ENCODE results near the gene ATP6V0C. TPM values are rescaled to one million over a fixed set of nuclear protein-coding genes. Genes with fewer than 3 reads are reported as not detected.
"Not testable (repeated sequence)": the region's sequence is repeated elsewhere in the genome, so short reads cannot be mapped to it uniquely, and the experiment has no call there.

Gene ATP6V0C
- polyA plus RNA-seq, 4 donors: 74.5 to 298 (median 143) TPM

DNA sequence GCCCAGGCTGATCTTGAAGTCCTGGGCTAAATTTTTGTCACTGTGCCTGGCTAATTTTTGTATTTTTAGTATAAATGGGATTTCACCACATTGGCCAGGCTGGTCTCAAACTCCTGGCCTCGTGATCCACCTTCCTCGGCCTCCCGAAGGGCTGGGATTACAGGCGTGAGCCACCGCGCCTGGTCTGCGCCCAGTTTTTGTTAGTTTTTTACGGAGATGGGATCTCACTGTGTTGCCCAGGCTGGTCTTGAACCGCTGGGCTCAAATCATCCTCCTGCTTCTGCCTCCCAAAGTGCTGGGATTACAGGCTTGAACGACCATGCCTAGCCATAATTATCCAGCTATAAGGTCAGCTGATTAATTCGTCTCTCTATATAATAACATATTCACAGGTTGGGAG is 20.2 kb downstream of the ATP6V0C start:
- Histone ChIP-seq H3K4me3 (ENCODE audit: low read depth in 1 of 3, low read length in 3 of 3) (no peak overlapping the region), H3K27ac (ENCODE audit: low read depth in 1 of 3, low read length in 2 of 3) (no peak overlapping the region), H3K27me3 (ENCODE audit: control insufficient read depth in 3 of 3, insufficient read depth in 3 of 3, low read length in 3 of 3) (no peaks in the 10 kb centered on the region), H3K36me3 (ENCODE audit: control insufficient read depth in 3 of 3, insufficient read depth in 2 of 3, low read depth in 1 of 3, low read length in 3 of 3) (peaks cover 0 to 23% (median 5%) of the 10 kb centered on the region in 3 donors), H3K4me1 (ENCODE audit: control insufficient read depth in 3 of 3, insufficient read depth in 2 of 3, low read depth in 1 of 3, low read length in 2 of 3) (peaks cover 0 to 17% (median 5%) of the 10 kb centered on the region in 3 donors), H3K9me3 (ENCODE audit: control insufficient read depth in 2 of 2, insufficient read depth in 1 of 2, low read depth in 1 of 2, low read length in 1 of 2) (no peaks in the 10 kb centered on the region)
- FAIRE-seq: no peak
- 86 to 89% (median 89%) methylated on average over 11 of the region's 11 CpGs for WGBS, 3 donors
- DNase-seq: no peak

- H3K4me1 ChIP-seq (ENCODE audit: control insufficient read depth in 3 of 3, insufficient read depth in 2 of 3, low read depth in 1 of 3, low read length in 2 of 3): peaks cover 2 to 20% (median 5%) of the 10 kb centered on the region in 3 donors
- FAIRE-seq; H3K4me3 ChIP-seq (ENCODE audit: low read depth in 1 of 3, low read length in 3 of 3); H3K9me3 ChIP-seq (ENCODE audit: control insufficient read depth in 2 of 2, insufficient read depth in 1 of 2, low read depth in 1 of 2, low read length in 1 of 2); DNase-seq; H3K27me3 ChIP-seq (ENCODE audit: control insufficient read depth in 3 of 3, insufficient read depth in 3 of 3, low read length in 3 of 3); H3K27ac ChIP-seq (ENCODE audit: low read depth in 1 of 3, low read length in 2 of 3): not testable (repeated sequence)
- WGBS, 3 donors: 89 to 94% (median 92%) methylated on average over 5 of the region's 5 CpGs
- peaks cover 0 to 21% (median 4%) of the 10 kb centered on the region in 3 donors for H3K36me3 ChIP-seq (ENCODE audit: control insufficient read depth in 3 of 3, insufficient read depth in 2 of 3, low read depth in 1 of 3, low read length in 3 of 3)
Observed at GRCh38 chr16:2534335-2534734, 20.6 kb downstream of the ATP6V0C start.

DNA sequence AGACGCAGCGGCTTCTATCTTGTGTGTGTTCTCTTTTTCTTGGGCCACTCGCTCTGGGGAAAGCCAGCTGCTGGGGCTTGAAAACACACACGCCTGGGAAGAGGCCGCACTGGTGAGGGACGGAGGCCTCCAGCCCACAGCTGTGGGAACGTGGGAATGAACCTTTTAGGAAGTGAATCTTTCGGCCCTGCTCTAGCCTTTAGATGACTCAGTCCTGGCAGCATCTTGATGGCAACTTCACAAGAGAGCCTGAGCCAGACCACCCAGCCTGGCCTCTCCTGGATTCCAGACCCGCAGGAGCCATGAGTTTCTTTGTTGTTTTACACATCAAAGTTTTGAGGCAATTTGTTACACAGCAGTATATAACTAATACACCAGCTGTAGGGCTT is 21.9 kb downstream of the ATP6V0C start:
- Histone ChIP-seq H3K9me3 (ENCODE audit: control insufficient read depth in 2 of 2, insufficient read depth in 1 of 2, low read depth in 1 of 2, low read length in 1 of 2) (no peaks in the 10 kb centered on the region), H3K36me3 (ENCODE audit: control insufficient read depth in 3 of 3, insufficient read depth in 2 of 3, low read depth in 1 of 3, low read length in 3 of 3) (peaks cover 0 to 18% (median 0%) of the 10 kb centered on the region in 3 donors), H3K4me1 (ENCODE audit: control insufficient read depth in 3 of 3, insufficient read depth in 2 of 3, low read depth in 1 of 3, low read length in 2 of 3) (peaks cover 4 to 26% (median 5%) of the 10 kb centered on the region in 3 donors), H3K4me3 (ENCODE audit: low read depth in 1 of 3, low read length in 3 of 3) (no peak overlapping the region), H3K27ac (ENCODE audit: low read depth in 1 of 3, low read length in 2 of 3) (peak overlapping the region in 1 of 3 donors; percentile 43), H3K27me3 (ENCODE audit: control insufficient read depth in 3 of 3, insufficient read depth in 3 of 3, low read length in 3 of 3) (no peaks in the 10 kb centered on the region)
- FAIRE-seq (no peak), DNase-seq (no peak)
- WGBS, 3 donors: 74 to 87% (median 87%) methylated on average over 9 of the region's 9 CpGs

GRCh38 chr16:2537451-2538379 is 24.0 kb downstream of the ATP6V0C start, which contains the start of gene PDPK1:
Gene PDPK1, plus strand, starts transcription at chr16:2538021. Its CDS starts 92 bp downstream, at chr16:2538113.
- no peaks in the 10 kb centered on the region for H3K9me3 ChIP-seq (ENCODE audit: control insufficient read depth in 2 of 2, insufficient read depth in 1 of 2, low read depth in 1 of 2, low read length in 1 of 2)
- peak within 1 kb of the TSS; percentile 75 to 97 (median 90) for H3K27ac ChIP-seq (ENCODE audit: low read depth in 1 of 3, low read length in 2 of 3)
- peaks cover 0 to 20% (median 0%) of the 10 kb centered on the region in 3 donors for H3K36me3 ChIP-seq (ENCODE audit: control insufficient read depth in 3 of 3, insufficient read depth in 2 of 3, low read depth in 1 of 3, low read length in 3 of 3)
- no peak for FAIRE-seq
- WGBS, 3 donors: 0 to 1% (median 0%) methylated on average over 21 to 126 of the region's 126 CpGs
- peak within 1 kb of the TSS; percentile 76 to 90 (median 82) for H3K4me3 ChIP-seq (ENCODE audit: low read depth in 1 of 3, low read length in 3 of 3)
- peaks cover 0 to 23% (median 4%) of the 10 kb centered on the region in 3 donors for H3K4me1 ChIP-seq (ENCODE audit: control insufficient read depth in 3 of 3, insufficient read depth in 2 of 3, low read depth in 1 of 3, low read length in 2 of 3)
- no peaks in the 10 kb centered on the region for H3K27me3 ChIP-seq (ENCODE audit: control insufficient read depth in 3 of 3, insufficient read depth in 3 of 3, low read length in 3 of 3)
- peak; percentile 95 to 97 for DNase-seq

DNA sequence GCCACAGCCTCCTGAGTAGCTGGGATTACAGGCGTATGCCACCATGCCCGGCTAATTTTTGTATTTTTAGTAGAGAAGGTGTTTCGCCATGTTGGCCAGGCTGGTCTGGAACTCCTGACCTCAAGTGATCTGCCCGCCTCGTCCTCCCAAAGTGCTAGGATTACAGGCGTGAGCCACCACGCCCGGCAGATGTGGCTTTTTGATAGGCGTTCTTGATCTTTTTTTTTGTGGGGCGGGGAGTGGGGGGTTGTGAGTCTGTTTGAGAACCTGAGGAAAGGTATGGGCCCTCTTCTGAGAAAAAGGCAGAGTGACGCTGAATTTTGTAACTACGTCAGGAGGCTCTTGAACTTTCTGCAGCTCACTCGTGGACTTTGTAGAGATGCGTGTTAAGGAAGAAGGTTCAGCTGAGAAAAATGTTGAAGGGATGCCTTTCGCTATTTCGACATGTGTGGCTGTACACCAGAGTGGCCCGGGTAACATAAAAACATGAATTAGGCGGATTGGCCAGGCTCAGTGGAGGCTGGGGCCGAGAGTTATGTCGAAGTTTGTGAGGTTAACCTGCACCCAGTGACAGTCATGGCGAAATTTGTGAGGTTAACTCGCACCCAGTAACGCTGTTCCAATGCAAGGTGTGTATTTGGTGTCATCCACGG is 25.6 kb downstream of the ATP6V0C start:
- Histone ChIP-seq H3K4me1 (ENCODE audit: control insufficient read depth in 3 of 3, insufficient read depth in 2 of 3, low read depth in 1 of 3, low read length in 2 of 3) (peaks cover 0 to 18% (median 4%) of the 10 kb centered on the region in 3 donors), H3K27ac (ENCODE audit: low read depth in 1 of 3, low read length in 2 of 3) (peak overlapping the region in 1 of 3 donors; percentile 27), H3K36me3 (ENCODE audit: control insufficient read depth in 3 of 3, insufficient read depth in 2 of 3, low read depth in 1 of 3, low read length in 3 of 3) (peaks cover 0 to 20% (median 2%) of the 10 kb centered on the region in 3 donors), H3K4me3 (ENCODE audit: low read depth in 1 of 3, low read length in 3 of 3) (peak overlapping the region in 2 of 3 donors; percentile 27 to 28)
- WGBS, 3 donors: 62 to 79% (median 69%) methylated on average over 24 of the region's 24 CpGs
- H3K9me3 ChIP-seq (ENCODE audit: control insufficient read depth in 2 of 2, insufficient read depth in 1 of 2, low read depth in 1 of 2, low read length in 1 of 2); FAIRE-seq; H3K27me3 ChIP-seq (ENCODE audit: control insufficient read depth in 3 of 3, insufficient read depth in 3 of 3, low read length in 3 of 3); DNase-seq: not testable (repeated sequence)

GRCh38 chr16:2539845-2540458 is 26.2 kb downstream of the ATP6V0C start:
- H3K27me3 ChIP-seq (ENCODE audit: control insufficient read depth in 3 of 3, insufficient read depth in 3 of 3, low read length in 3 of 3); FAIRE-seq; H3K27ac ChIP-seq (ENCODE audit: low read depth in 1 of 3, low read length in 2 of 3); H3K9me3 ChIP-seq (ENCODE audit: control insufficient read depth in 2 of 2, insufficient read depth in 1 of 2, low read depth in 1 of 2, low read length in 1 of 2); H3K4me3 ChIP-seq (ENCODE audit: low read depth in 1 of 3, low read length in 3 of 3); DNase-seq: not testable (repeated sequence)
- peaks cover 0 to 21% (median 2%) of the 10 kb centered on the region in 3 donors for H3K36me3 ChIP-seq (ENCODE audit: control insufficient read depth in 3 of 3, insufficient read depth in 2 of 3, low read depth in 1 of 3, low read length in 3 of 3)
- WGBS, 3 donors: 36 to 46% (median 38%) methylated on average over 14 of the region's 14 CpGs
- H3K4me1 ChIP-seq (ENCODE audit: control insufficient read depth in 3 of 3, insufficient read depth in 2 of 3, low read depth in 1 of 3, low read length in 2 of 3): peaks cover 0 to 18% (median 4%) of the 10 kb centered on the region in 3 donors

DNA sequence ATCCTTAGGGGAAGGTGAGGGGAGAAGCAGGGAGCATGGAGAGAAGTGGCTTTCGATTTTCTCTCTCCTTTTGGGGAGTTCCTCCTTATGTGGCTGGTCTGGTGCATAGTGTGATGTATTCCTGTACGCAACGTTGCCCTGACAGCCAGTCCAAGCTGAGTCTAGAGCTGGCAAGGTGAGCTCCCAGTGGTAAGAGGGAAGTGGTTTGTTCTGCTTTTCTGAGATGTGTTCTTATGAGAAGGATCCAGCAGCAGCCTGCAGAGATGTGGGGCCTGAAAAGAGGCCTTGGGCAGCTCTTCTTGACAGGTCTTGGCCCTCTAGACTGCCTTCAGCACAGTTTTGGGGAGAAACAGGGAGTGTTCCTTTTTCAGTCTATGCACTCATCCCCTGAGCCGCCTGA is 27.2 kb downstream of the ATP6V0C start:
- H3K27ac ChIP-seq (ENCODE audit: low read depth in 1 of 3, low read length in 2 of 3): peak overlapping the region in 1 of 3 donors; percentile 38

GRCh38 chr16:2541409-2541808 is 27.7 kb downstream of the ATP6V0C start:
- not testable (repeated sequence) for H3K4me3 ChIP-seq (ENCODE audit: low read depth in 1 of 3, low read length in 3 of 3); H3K9me3 ChIP-seq (ENCODE audit: control insufficient read depth in 2 of 2, insufficient read depth in 1 of 2, low read depth in 1 of 2, low read length in 1 of 2); H3K27me3 ChIP-seq (ENCODE audit: control insufficient read depth in 3 of 3, insufficient read depth in 3 of 3, low read length in 3 of 3); FAIRE-seq; H3K27ac ChIP-seq (ENCODE audit: low read depth in 1 of 3, low read length in 2 of 3)
- Histone ChIP-seq H3K4me1 (ENCODE audit: control insufficient read depth in 3 of 3, insufficient read depth in 2 of 3, low read depth in 1 of 3, low read length in 2 of 3) (peaks cover 0 to 18% (median 4%) of the 10 kb centered on the region in 3 donors), H3K36me3 (ENCODE audit: control insufficient read depth in 3 of 3, insufficient read depth in 2 of 3, low read depth in 1 of 3, low read length in 3 of 3) (peaks cover 0 to 29% (median 2%) of the 10 kb centered on the region in 3 donors)
- 11 to 43% (median 20%) methylated on average over 5 to 6 of the region's 6 CpGs for WGBS, 3 donors
- peak; percentile 57 to 75 for DNase-seq

More for the DNA sequence above, 27.2 kb downstream of the ATP6V0C start:
- not testable (repeated sequence) for FAIRE-seq; DNase-seq; H3K9me3 ChIP-seq (ENCODE audit: control insufficient read depth in 2 of 2, insufficient read depth in 1 of 2, low read depth in 1 of 2, low read length in 1 of 2); H3K4me3 ChIP-seq (ENCODE audit: low read depth in 1 of 3, low read length in 3 of 3); H3K27me3 ChIP-seq (ENCODE audit: control insufficient read depth in 3 of 3, insufficient read depth in 3 of 3, low read length in 3 of 3)
- Histone ChIP-seq H3K4me1 (ENCODE audit: control insufficient read depth in 3 of 3, insufficient read depth in 2 of 3, low read depth in 1 of 3, low read length in 2 of 3) (peaks cover 0 to 18% (median 4%) of the 10 kb centered on the region in 3 donors), H3K36me3 (ENCODE audit: control insufficient read depth in 3 of 3, insufficient read depth in 2 of 3, low read depth in 1 of 3, low read length in 3 of 3) (peaks cover 0 to 29% (median 2%) of the 10 kb centered on the region in 3 donors)
- WGBS, 3 donors: 23 to 53% (median 50%) methylated on average over 1 to 4 of the region's 4 CpGs

Data from small intestine (tissue), 7 donors.